ENCODE data around the gene DPP9.

DNA sequence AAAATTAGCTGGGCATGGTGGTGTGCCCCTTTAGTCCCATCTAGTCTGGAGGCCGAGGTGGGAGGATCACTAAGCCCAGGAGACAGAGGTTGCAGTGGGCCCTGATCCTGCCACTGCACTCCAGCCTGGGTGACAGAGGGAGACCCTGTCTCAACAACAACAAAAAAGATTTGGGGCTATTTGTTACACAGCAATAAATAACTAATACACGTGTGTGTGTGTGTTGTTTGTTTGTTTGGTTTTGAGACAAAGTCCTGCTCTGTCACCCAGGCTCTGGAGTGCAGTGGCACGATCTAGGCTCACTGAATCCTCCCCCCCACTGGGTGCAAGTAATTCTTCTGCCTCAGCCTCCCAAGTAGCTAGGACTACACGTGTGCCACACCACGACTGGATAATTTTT, 35.0 kb upstream of the DPP9 start:
- TF ChIP-seq, protein P1, sequence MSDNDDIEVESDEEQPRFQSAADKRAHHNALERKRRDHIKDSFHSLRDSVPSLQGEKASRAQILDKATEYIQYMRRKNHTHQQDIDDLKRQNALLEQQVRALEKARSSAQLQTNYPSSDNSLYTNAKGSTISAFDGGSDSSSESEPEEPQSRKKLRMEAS (IDR thresholded peaks at IDR 0.05): no peak
- TF ChIP-seq YY1 (IDR thresholded peaks at IDR 0.05; ENCODE audit: low read depth) (no peak), ZBTB7A (IDR thresholded peaks at IDR 0.05; ENCODE audit: low read depth) (no peak), TCF12 (IDR thresholded peaks at IDR 0.05; ENCODE audit: low read depth) (no peak), TEAD4 (IDR thresholded peaks at IDR 0.05) (no peak), EP300 (IDR thresholded peaks at IDR 0.05; ENCODE audit: borderline replicate concordance) (no peak), RAD21 (IDR thresholded peaks at IDR 0.05; ENCODE audit: low read depth) (no peak), CEBPB (IDR thresholded peaks at IDR 0.05) (no peak)
- TF ChIP-seq, protein P2, sequence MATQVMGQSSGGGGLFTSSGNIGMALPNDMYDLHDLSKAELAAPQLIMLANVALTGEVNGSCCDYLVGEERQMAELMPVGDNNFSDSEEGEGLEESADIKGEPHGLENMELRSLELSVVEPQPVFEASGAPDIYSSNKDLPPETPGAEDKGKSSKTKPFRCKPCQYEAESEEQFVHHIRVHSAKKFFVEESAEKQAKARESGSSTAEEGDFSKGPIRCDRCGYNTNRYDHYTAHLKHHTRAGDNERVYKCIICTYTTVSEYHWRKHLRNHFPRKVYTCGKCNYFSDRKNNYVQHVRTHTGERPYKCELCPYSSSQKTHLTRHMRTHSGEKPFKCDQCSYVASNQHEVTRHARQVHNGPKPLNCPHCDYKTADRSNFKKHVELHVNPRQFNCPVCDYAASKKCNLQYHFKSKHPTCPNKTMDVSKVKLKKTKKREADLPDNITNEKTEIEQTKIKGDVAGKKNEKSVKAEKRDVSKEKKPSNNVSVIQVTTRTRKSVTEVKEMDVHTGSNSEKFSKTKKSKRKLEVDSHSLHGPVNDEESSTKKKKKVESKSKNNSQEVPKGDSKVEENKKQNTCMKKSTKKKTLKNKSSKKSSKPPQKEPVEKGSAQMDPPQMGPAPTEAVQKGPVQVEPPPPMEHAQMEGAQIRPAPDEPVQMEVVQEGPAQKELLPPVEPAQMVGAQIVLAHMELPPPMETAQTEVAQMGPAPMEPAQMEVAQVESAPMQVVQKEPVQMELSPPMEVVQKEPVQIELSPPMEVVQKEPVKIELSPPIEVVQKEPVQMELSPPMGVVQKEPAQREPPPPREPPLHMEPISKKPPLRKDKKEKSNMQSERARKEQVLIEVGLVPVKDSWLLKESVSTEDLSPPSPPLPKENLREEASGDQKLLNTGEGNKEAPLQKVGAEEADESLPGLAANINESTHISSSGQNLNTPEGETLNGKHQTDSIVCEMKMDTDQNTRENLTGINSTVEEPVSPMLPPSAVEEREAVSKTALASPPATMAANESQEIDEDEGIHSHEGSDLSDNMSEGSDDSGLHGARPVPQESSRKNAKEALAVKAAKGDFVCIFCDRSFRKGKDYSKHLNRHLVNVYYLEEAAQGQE (IDR thresholded peaks at IDR 0.05; ENCODE audit: low read depth): no peak
